H9 (cell line): ENCODE results near the gene TBC1D5. TPM values are rescaled to one million over a fixed set of nuclear protein-coding genes. Genes with fewer than 3 reads are reported as not detected.

Experiments
- DNase-seq: peaks from one replicate; pipeline ENCODE4 v3.0.0-alpha.2; 2017
- H2AFZ ChIP-seq: one replicate; pipeline ENCODE4 v1.6.1; 2013; ENCODE audit warnings: mild to moderate bottlenecking, low read length, control low read depth, moderate library complexity
- H2AK5ac ChIP-seq: 2 replicates; pipeline ENCODE4 v1.6.1; 2013; ENCODE audit warnings: low read length, control low read depth, mixed read lengths; ENCODE audit not compliant: insufficient read length
- H2BK120ac ChIP-seq: one replicate; pipeline ENCODE4 v1.6.1; 2013; ENCODE audit warnings: low read depth, mild to moderate bottlenecking, low read length, control low read depth, inconsistent platforms; ENCODE audit not compliant: poor library complexity, severe bottlenecking
- H2BK12ac ChIP-seq: 2 replicates; pipeline ENCODE4 v1.6.1; 2013; ENCODE audit warnings: low read length, control low read depth, mixed read lengths, low read depth; ENCODE audit not compliant: insufficient read length
- H2BK15ac ChIP-seq: 2 replicates; pipeline ENCODE4 v1.6.1; 2013; ENCODE audit warnings: low read depth, low read length, control low read depth
- H2BK20ac ChIP-seq: one replicate; pipeline ENCODE4 v1.6.1; 2013; ENCODE audit warnings: low read depth, mild to moderate bottlenecking, low read length, control low read depth, inconsistent platforms; ENCODE audit not compliant: poor library complexity, severe bottlenecking
- H2BK5ac ChIP-seq: 2 replicates; pipeline ENCODE4 v1.6.1; 2013; ENCODE audit warnings: low read length, control low read depth, mixed read lengths; ENCODE audit not compliant: insufficient read length
- H3K14ac ChIP-seq: 2 replicates; pipeline ENCODE4 v1.6.1; 2013; ENCODE audit warnings: low read length, control low read depth; ENCODE audit not compliant: insufficient read depth
- H3K18ac ChIP-seq: 2 replicates; pipeline ENCODE4 v1.6.1; 2013; ENCODE audit warnings: low read depth, mild to moderate bottlenecking, mixed read lengths, low read length, control low read depth; ENCODE audit not compliant: insufficient read length
- H3K23ac ChIP-seq: 2 replicates; pipeline ENCODE4 v1.6.1; 2013; ENCODE audit warnings: low read length, control low read depth, mixed read lengths, low read depth; ENCODE audit not compliant: insufficient read length
- H3K23me2 ChIP-seq: 2 replicates; pipeline ENCODE4 v1.6.1; 2013; ENCODE audit warnings: low read depth, mild to moderate bottlenecking, mixed read lengths, low read length, control low read depth; ENCODE audit not compliant: insufficient read length, poor library complexity, severe bottlenecking
- H3K27ac ChIP-seq: 2 replicates; pipeline ENCODE4 v1.5.1; 2013; ENCODE audit warnings: low read length, control low read depth, mixed read lengths, low read depth; ENCODE audit not compliant: insufficient read length
- H3K27me3 ChIP-seq: 2 replicates; pipeline ENCODE4 v1.6.1; 2013; ENCODE audit warnings: low read length, control low read depth, inconsistent platforms; ENCODE audit not compliant: insufficient read depth
- H3K4ac ChIP-seq: 2 replicates; pipeline ENCODE4 v1.6.1; 2013; ENCODE audit warnings: low read depth, mild to moderate bottlenecking, control low read depth, inconsistent platforms, low read length, moderate library complexity
- H3K4me1 ChIP-seq: 2 replicates; pipeline ENCODE4 v1.6.1; 2013; ENCODE audit warnings: low read length, control low read depth, inconsistent platforms; ENCODE audit not compliant: insufficient read depth
- H3K4me2 ChIP-seq: 2 replicates; pipeline ENCODE4 v1.6.1; 2013; ENCODE audit warnings: low read length, control low read depth, mixed read lengths; ENCODE audit not compliant: insufficient read length, insufficient read depth
- H3K56ac ChIP-seq: 2 replicates; pipeline ENCODE4 v1.6.1; 2013; ENCODE audit warnings: low read depth, mild to moderate bottlenecking, mixed read lengths, low read length, control low read depth; ENCODE audit not compliant: insufficient read length
- H3K79me1 ChIP-seq: 2 replicates; pipeline ENCODE4 v1.6.1; 2013; ENCODE audit warnings: low read depth, mild to moderate bottlenecking, moderate library complexity, low read length, control low read depth, inconsistent platforms; ENCODE audit not compliant: insufficient read depth, poor library complexity, severe bottlenecking
- H3K79me2 ChIP-seq: 2 replicates; pipeline ENCODE4 v1.6.1; 2013; ENCODE audit warnings: low read length, control low read depth, inconsistent platforms; ENCODE audit not compliant: insufficient read depth
- H3K9ac ChIP-seq: 2 replicates; pipeline ENCODE4 v1.6.1; 2013; ENCODE audit warnings: low read length, control low read depth, mixed read lengths; ENCODE audit not compliant: insufficient read length; ENCODE audit errors: extremely low read depth
- H3K9me3 ChIP-seq: one replicate; pipeline ENCODE4 v1.6.1; 2013; ENCODE audit warnings: low read depth, low read length, inconsistent platforms; ENCODE audit not compliant: control insufficient read depth
- H3T11ph ChIP-seq: one replicate; pipeline ENCODE4 v1.6.1; 2013; ENCODE audit warnings: mild to moderate bottlenecking, low read length, control low read depth, inconsistent platforms
- H4K20me1 ChIP-seq: one replicate; pipeline ENCODE4 v1.6.1; 2013; ENCODE audit not compliant: control insufficient read depth, insufficient read length, insufficient read depth
- H4K5ac ChIP-seq: 2 replicates; pipeline ENCODE4 v1.6.1; 2013; ENCODE audit warnings: low read depth, mild to moderate bottlenecking, mixed read lengths, low read length, control low read depth; ENCODE audit not compliant: insufficient read length
- H4K8ac ChIP-seq: replicated peaks from 2 replicates; pipeline ENCODE4 v1.6.1; 2013; ENCODE audit warnings: low read length, control low read depth, mixed read lengths, low read depth; ENCODE audit not compliant: insufficient read length
- H4K91ac ChIP-seq: 2 replicates; pipeline ENCODE4 v1.6.1; 2013; ENCODE audit warnings: low read depth, mild to moderate bottlenecking, moderate library complexity, mixed read lengths, low read length, control low read depth; ENCODE audit not compliant: insufficient read length
- H3K27ac Mint-ChIP-seq, 3 experiments: 2 replicates in 2 of 3; 3 replicates in 1 of 3; pipeline ENCODE4 v1.8.0; 2020 to 2021; ENCODE audit warnings: mixed read lengths in 3 of 3, mild to moderate bottlenecking in 1 of 3, moderate library complexity in 1 of 3
- H3K27me3 Mint-ChIP-seq: 2 replicates; pipeline ENCODE4 v1.8.0; 2021; ENCODE audit warnings: low read depth, mild to moderate bottlenecking, moderate library complexity, mixed read lengths
- H3K36me3 Mint-ChIP-seq, 3 experiments: 2 replicates in 2 of 3; 3 replicates in 1 of 3; pipeline ENCODE4 v1.8.0; 2020 to 2021; ENCODE audit warnings: low read depth in 3 of 3, mixed read lengths in 3 of 3; ENCODE audit not compliant: insufficient read depth in 1 of 3
- H3K4me1 Mint-ChIP-seq, 2 experiments: 2 replicates each; pipeline ENCODE4 v1.8.0; 2020; ENCODE audit warnings: mixed read lengths in 2 of 2
- H3K4me3 Mint-ChIP-seq, 2 experiments: 2 replicates in 1 of 2; 3 replicates in 1 of 2; pipeline ENCODE4 v1.8.0; 2020 to 2021; ENCODE audit warnings: mild to moderate bottlenecking in 2 of 2, mixed read lengths in 2 of 2, moderate library complexity in 1 of 2
- H3K9me3 Mint-ChIP-seq, 2 experiments: 2 replicates in 1 of 2; 3 replicates in 1 of 2; pipeline ENCODE4 v1.8.0; 2020; ENCODE audit warnings: mild to moderate bottlenecking in 2 of 2, mixed read lengths in 2 of 2, moderate library complexity in 1 of 2
- WGBS: extraction: QIAGEN DNeasy Blood & Tissue Kit; methylation state at CpG from one replicate; pipeline ENCODE4 v1.1.7; 2013; ENCODE audit warnings: missing lambda C conversion rate, low lambda C conversion rate, mixed read lengths; ENCODE audit not compliant: insufficient read length; ENCODE audit errors: extremely low coverage; 5-methylcytosine and 5-hydroxymethylcytosine counted together
- total RNA-seq: library from RNA; stranded (reverse); gene quantifications from 2 replicates; pipeline ENCODE4 v1.2.1, GENCODE V29; 2021
- TF ChIP-seq, protein P1 (sequence below): fragments of 200-600 bp; sonication (generic); conservative IDR thresholded peaks from 3 replicates; pipeline ENCODE4 v1.8.0; 2021; ENCODE audit warnings: antibody characterized with exemption, mild to moderate bottlenecking

Gene TBC1D5
- total RNA-seq, 1 experiment from 2014 or later = 25.0 TPM

DNA sequence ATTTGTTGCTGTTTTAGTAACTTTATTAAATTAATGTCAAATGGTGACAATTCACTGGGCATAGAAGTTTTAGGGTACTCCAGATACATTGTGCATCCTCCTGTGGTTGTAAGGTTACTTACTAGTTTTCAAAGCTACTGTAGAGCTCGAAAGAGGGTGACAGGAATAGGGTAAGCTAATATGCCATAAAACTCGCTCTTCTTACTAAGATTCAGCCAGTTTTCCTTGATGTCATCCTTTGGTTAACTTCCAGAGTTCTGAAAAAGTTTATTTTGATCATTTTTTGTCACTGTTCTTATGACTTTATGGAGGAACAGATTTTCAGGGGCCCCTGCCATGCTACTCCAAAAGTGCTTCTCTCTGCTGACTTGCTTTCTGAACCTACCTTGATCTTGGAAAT, 522.8 kb downstream of the TBC1D5 start:
- no peaks in the 10 kb centered on the region for H3K9me3 ChIP-seq
- H2BK12ac ChIP-seq = no peak overlapping the region
- Mint-ChIP-seq H3K27ac (no peak overlapping the region), H3K9me3 (peaks cover 0 to 3% of the 10 kb centered on the region in 2 experiments; a peak in 1 of 5 replicates), H3K4me3 (no peak overlapping the region), H3K27me3 (no peaks in the 10 kb centered on the region), H3K36me3 (0 out of 7 replicates have a peak, but pooled peaks cover 0 to 4% (median 3%) of the 10 kb centered on the region in 3 experiments), H3K4me1 (no peaks in the 10 kb centered on the region)
- no peak overlapping the region for H3K27ac ChIP-seq
- H3K18ac ChIP-seq = no peak overlapping the region
- H2BK5ac ChIP-seq = no peak overlapping the region
- no peak overlapping the region for H3K56ac ChIP-seq
- TF ChIP-seq, protein P1, sequence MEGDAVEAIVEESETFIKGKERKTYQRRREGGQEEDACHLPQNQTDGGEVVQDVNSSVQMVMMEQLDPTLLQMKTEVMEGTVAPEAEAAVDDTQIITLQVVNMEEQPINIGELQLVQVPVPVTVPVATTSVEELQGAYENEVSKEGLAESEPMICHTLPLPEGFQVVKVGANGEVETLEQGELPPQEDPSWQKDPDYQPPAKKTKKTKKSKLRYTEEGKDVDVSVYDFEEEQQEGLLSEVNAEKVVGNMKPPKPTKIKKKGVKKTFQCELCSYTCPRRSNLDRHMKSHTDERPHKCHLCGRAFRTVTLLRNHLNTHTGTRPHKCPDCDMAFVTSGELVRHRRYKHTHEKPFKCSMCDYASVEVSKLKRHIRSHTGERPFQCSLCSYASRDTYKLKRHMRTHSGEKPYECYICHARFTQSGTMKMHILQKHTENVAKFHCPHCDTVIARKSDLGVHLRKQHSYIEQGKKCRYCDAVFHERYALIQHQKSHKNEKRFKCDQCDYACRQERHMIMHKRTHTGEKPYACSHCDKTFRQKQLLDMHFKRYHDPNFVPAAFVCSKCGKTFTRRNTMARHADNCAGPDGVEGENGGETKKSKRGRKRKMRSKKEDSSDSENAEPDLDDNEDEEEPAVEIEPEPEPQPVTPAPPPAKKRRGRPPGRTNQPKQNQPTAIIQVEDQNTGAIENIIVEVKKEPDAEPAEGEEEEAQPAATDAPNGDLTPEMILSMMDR = no peak
- no peak overlapping the region for H2AK5ac ChIP-seq
- no peak overlapping the region for H3K9ac ChIP-seq
- H3K23me2 ChIP-seq = no peaks in the 10 kb centered on the region
- no peaks in the 10 kb centered on the region for H3K79me1 ChIP-seq
- no peaks in the 10 kb centered on the region for H3K27me3 ChIP-seq
- no peak overlapping the region for H4K5ac ChIP-seq
- no peak overlapping the region for H3T11ph ChIP-seq
- H2AFZ ChIP-seq = no peak overlapping the region
- no peak overlapping the region for H3K23ac ChIP-seq
- H3K4me1 ChIP-seq = no peaks in the 10 kb centered on the region
- no peak overlapping the region for H3K4me2 ChIP-seq
- H2BK20ac ChIP-seq = no peak overlapping the region
- no peaks in the 10 kb centered on the region for H3K79me2 ChIP-seq
- no peak overlapping the region for H3K14ac ChIP-seq
- no peak overlapping the region for H4K91ac ChIP-seq
- H2BK120ac ChIP-seq = no peak overlapping the region
- H4K8ac ChIP-seq = no peak overlapping the region
- no peak overlapping the region for H2BK15ac ChIP-seq
- H4K20me1 ChIP-seq = no peaks in the 10 kb centered on the region
- no peak overlapping the region for H3K4ac ChIP-seq
- no CpG with 5 or more reads among the region's 2 CpGs for WGBS
- DNase-seq = no peak
